Pancreas (tissue), 10 donors: ENCODE data around the gene ECE2. TPM values are rescaled to one million over a fixed set of nuclear protein-coding genes. Genes with fewer than 3 reads are reported as not detected.

Source experiments
- ATAC-seq, 4 donors: fragments of 200-7000 bp; cut with Tn5 transposase; one replicate each; pipeline versions ENCODE4 v1.8.0 to v1.9.1; 2020; ENCODE audit warnings: mild to moderate bottlenecking in 4 of 4, moderate library complexity in 4 of 4
- DNase-seq, 6 donors: peaks; one replicate each; pipeline ENCODE4 v3.0.0-alpha.2; 2020
- FAIRE-seq: peaks from 2 replicates; lab custom pipeline; 2012; peaks lifted over from hg19 to GRCh38; lab: Jason Lieb, UNC
- H3K27ac ChIP-seq, 4 donors: fragments of 200-600 bp; sonication (generic); 1 replicate in 3 of 4; 2 replicates in 1 of 4; pipeline versions ENCODE4 v1.5.0 to v1.8.0; 2020
- H3K27me3 ChIP-seq, 4 donors: fragments of 200-600 bp; one replicate each; pipeline ENCODE4 v1.8.0; 2021
- H3K36me3 ChIP-seq, 3 donors: fragments of 200-600 bp; sonication (generic) in 1 of 3; one replicate each; pipeline versions ENCODE4 v1.5.0 to v1.8.0; 2020 to 2021
- H3K4me1 ChIP-seq, 3 donors: fragments of 200-600 bp; one replicate each; pipeline ENCODE4 v1.8.0; 2021
- H3K4me3 ChIP-seq, 4 donors: fragments of 200-600 bp; sonication (generic) in 2 of 4; one replicate each; pipeline versions ENCODE4 v1.5.0 to v1.8.0; 2020 to 2021
- H3K9me3 ChIP-seq, 4 donors: fragments of 200-600 bp; one replicate each; pipeline ENCODE4 v1.8.0; 2021
- CTCF ChIP-seq, 4 donors: fragments of 200-600 bp; sonication (generic) in 3 of 4; IDR thresholded peaks; one replicate each; pipeline versions ENCODE4 v1.5.0 to v1.8.0; 2021; ENCODE audit warnings: antibody characterized with exemption in 4 of 4
- WGBS, 2 donors: extraction: QIAGEN DNeasy Blood & Tissue Kit; methylation state at CpG; one replicate each; pipeline ENCODE4 v1.1.7; 2013; 5-methylcytosine and 5-hydroxymethylcytosine counted together
- intact Hi-C, 3 donors: fragments of 100-400 bp; cut with DNase I; formaldehyde crosslinking; loops; one replicate each; pipeline versions ENCODE4 v1.11.1 to v1.14.2; 2022
- polyA plus RNA-seq, 2 donors: library from polyadenylated mRNA; stranded (reverse); fragments of 200-250 nt; gene quantifications; one replicate each; pipeline ENCODE4 v1.2.3, GENCODE V29; 2013
- total RNA-seq, 6 donors: library from RNA; stranded (reverse); fragmentation: NEBNext Ultra II Directional in 4 of 6; extraction: Animal tissue kit (Norgen Biotek cat#: 25700) in 4 of 6; gene quantifications; one replicate each; pipeline versions ENCODE4 v1.2.1 to v1.2.4, GENCODE V29; 2021 to 2023
- donor health status: healthy with polysubstance abuse.
- donor health status: DM: no; HTN: no; CAD: no; lungs with moderate emphysema.
- donor health status: DM: no; HTN: no; CAD: no.
- donor health status: control.
- donor health status: control.
- donor health status: Bipolar disorder and iron deficiency.
- donor health status: DM: yes; HTN: yes; CAD: no.
- donor health status: DM: no; HTN: no; CAD: no.
- donor health status: DM: no; HTN: no; CAD: no.
- donor health status: DM: yes; HTN: yes; CAD: no.

ECE2 gene
- total RNA-seq = 10 to 100 TPM in 1 of 6 donors, 1 to 10 TPM in 5; 6.3 to 12.1 (median 8.8) TPM
- polyA plus RNA-seq = 10 to 100 TPM in 1 of 2 donors, 1 to 10 TPM in 1; 7.7 to 25.4 TPM

GRCh38 chr3:184275961-184276910 lies at the start of gene ECE2:
Gene ECE2, plus strand, starts transcription at chr3:184276022. Its CDS starts 132 bp downstream, at chr3:184276154.
- Histone ChIP-seq H3K4me3 (peak within 1 kb of the TSS in 2 of 4 donors; percentile 30 to 37), H3K27me3 (no peaks in the 10 kb centered on the region), H3K36me3 (no peaks in the 10 kb centered on the region), H3K9me3 (no peaks in the 10 kb centered on the region), H3K4me1 (no peaks in the 10 kb centered on the region), H3K27ac (peak within 1 kb of the TSS in 2 of 4 donors; percentile 38 to 54)
- ATAC-seq (peak; percentile 72 to 82 (median 78)), FAIRE-seq (no peak), DNase-seq (peak in 4 of 6 donors; percentile 56 to 81 (median 71))
- no peak for TF ChIP-seq CTCF (IDR thresholded peaks at IDR 0.05)
- 12 to 19% methylated on average over 42 to 65 of the region's 65 CpGs for WGBS, 2 donors
- intact Hi-C loops = no loop called here

GRCh38 chr3:184227481-184227935 lies 48.3 kb upstream of the ECE2 start:
- 40 to 48% methylated on average over 2 of the region's 2 CpGs for WGBS, 2 donors
- H3K27me3 ChIP-seq = no peaks in the 10 kb centered on the region
- intact Hi-C loops = no loop called here
- H3K4me3 ChIP-seq = no peak overlapping the region
- H3K4me1 ChIP-seq = peaks cover 0 to 8% (median 6%) of the 10 kb centered on the region in 3 donors
- ATAC-seq = peak in 2 of 4 donors; percentile 32 to 47
- no peak overlapping the region for H3K27ac ChIP-seq
- H3K9me3 ChIP-seq = no peaks in the 10 kb centered on the region
- no peak for FAIRE-seq
- TF ChIP-seq CTCF (IDR thresholded peaks at IDR 0.05) = peak; percentile 71 to 80 (median 76)
- no peaks in the 10 kb centered on the region for H3K36me3 ChIP-seq
- DNase-seq = peak in 1 of 6 donors; percentile 39

GRCh38 chr3:184228376-184229137 lies 47.3 kb upstream of the ECE2 start:
- ATAC-seq = no peak
- H3K4me3 ChIP-seq = no peak overlapping the region
- H3K4me1 ChIP-seq = peaks cover 0 to 8% (median 6%) of the 10 kb centered on the region in 3 donors
- H3K27ac ChIP-seq = no peak overlapping the region
- WGBS, 2 donors = 53 to 54% methylated on average over 12 of the region's 12 CpGs
- no peak for DNase-seq
- FAIRE-seq = no peak
- intact Hi-C loops = no loop called here
- no peaks in the 10 kb centered on the region for H3K9me3 ChIP-seq
- no peaks in the 10 kb centered on the region for H3K36me3 ChIP-seq
- no peak for TF ChIP-seq CTCF (IDR thresholded peaks at IDR 0.05)
- H3K27me3 ChIP-seq = no peaks in the 10 kb centered on the region

- no peaks in the 10 kb centered on the region for H3K36me3 ChIP-seq
- WGBS, 2 donors = 0 to 1% methylated on average over 38 to 66 of the region's 66 CpGs
- H3K27me3 ChIP-seq = no peaks in the 10 kb centered on the region
- ATAC-seq = peak; percentile 82 to 92 (median 88)
- H3K4me1 ChIP-seq = peaks cover 0 to 8% (median 6%) of the 10 kb centered on the region in 3 donors
- no peak within 1 kb of the TSS for H3K27ac ChIP-seq
- intact Hi-C loops = loop anchor here in 1 of 3 donors (10.0 kb wide), 2 partner anchors 85 to 335 kb away; no protein-coding TSS in a partner anchor
- no peak for TF ChIP-seq CTCF (IDR thresholded peaks at IDR 0.05)
- DNase-seq = peak; percentile 64 to 85 (median 72)
- peak within 1 kb of the TSS; percentile 23 to 69 (median 44) for H3K4me3 ChIP-seq
- no peak for FAIRE-seq
- H3K9me3 ChIP-seq = no peaks in the 10 kb centered on the region
These were observed 46.3 kb upstream of the ECE2 start, which contains the start of gene VWA5B2 for GRCh38 chr3:184229394-184230080. Gene VWA5B2, plus strand, starts transcription at chr3:184229585. Its CDS starts 944 bp downstream, at chr3:184230529.
